Subcutaneous adipose tissue (tissue), 4 donors: Measurements from ENCODE around the gene RRAS2. TPM values are rescaled to one million over a fixed set of nuclear protein-coding genes. Genes with fewer than 3 reads are reported as not detected.

ENCODE experiments used
- CTCF ChIP-seq: fragments of 450-650 bp; IDR thresholded peaks from one replicate; pipeline ENCODE4 v1.5.1; 2016; ENCODE audit warnings: low read depth, mild to moderate bottlenecking, control low read depth, antibody characterized with exemption, moderate library complexity
- total RNA-seq, 4 donors: library from RNA; depleted of rRNA; stranded (reverse); fragments of >200 nt; gene quantifications; one replicate each; pipeline ENCODE4 v1.1.0, GENCODE V29; 2016

RRAS2 gene
- total RNA-seq, 4 donors from 2014 or later: 56.9 to 95.4 (median 64.6) TPM

GRCh38 chr11:14240221-14240620 is 118.8 kb downstream of the RRAS2 start:
- TF ChIP-seq CTCF: no peak

GRCh38 chr11:14237444-14237961 is 121.5 kb downstream of the RRAS2 start:
- no peak for TF ChIP-seq CTCF

GRCh38 chr11:14235701-14236100 is 123.3 kb downstream of the RRAS2 start:
- no peak for TF ChIP-seq CTCF

- no peak for TF ChIP-seq CTCF
Measured at GRCh38 chr11:14234446-14234845, 124.5 kb downstream of the RRAS2 start.

GRCh38 chr11:14232652-14233051 is 126.3 kb downstream of the RRAS2 start:
- no peak for TF ChIP-seq CTCF

- no peak for TF ChIP-seq CTCF
Measured at GRCh38 chr11:14230407-14230806, 128.6 kb downstream of the RRAS2 start.

- TF ChIP-seq CTCF: no peak
Measured at GRCh38 chr11:14229472-14229871, 129.5 kb downstream of the RRAS2 start.
